Hepatic stellate cell (primary cell): Measurements from ENCODE around the gene DLG1.

Experiments
- DNase-seq: peaks from one replicate; pipeline ENCODE4 v3.0.0; 2011; ENCODE audit warnings: low spot score

Gene DLG1

DNA sequence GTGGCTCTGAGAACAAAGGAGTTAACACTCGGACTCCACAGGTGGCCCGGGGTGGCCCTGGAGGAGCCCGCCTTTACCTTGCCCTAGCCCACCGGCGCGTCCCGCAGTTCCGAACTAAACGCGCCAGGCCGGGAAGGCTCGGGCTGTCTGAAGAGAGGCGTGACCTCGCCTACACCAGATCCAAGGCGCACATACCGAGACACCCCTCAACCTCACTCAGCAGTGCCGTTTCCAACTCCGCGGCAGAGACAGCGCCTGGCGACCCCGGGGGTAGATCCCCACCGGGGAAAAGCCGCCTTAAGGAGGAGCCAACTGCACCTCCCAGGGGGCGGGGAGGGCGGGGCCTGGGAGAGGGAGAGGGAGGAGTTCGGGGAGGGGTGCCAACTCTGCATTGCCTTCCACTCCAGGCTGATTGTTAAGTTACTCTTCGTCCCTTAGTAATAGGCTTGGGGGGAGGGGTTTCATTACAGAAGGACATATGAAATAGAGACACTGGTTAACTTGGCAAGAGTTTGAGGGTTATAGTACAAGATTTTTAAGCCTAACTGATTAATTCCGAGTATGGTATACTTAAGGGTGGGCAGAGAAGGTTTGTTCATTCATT is at the start of gene DLG1:
Gene DLG1, minus strand, starts transcription at position 272 of the 604 bp plus-strand sequence. CDS start 1,408 bp downstream, outside the sequence.
- peak; percentile 86 for DNase-seq

GRCh38 chr3:197348014-197348413 is 49.6 kb upstream of the DLG1 start:
- no peak for DNase-seq

DNA sequence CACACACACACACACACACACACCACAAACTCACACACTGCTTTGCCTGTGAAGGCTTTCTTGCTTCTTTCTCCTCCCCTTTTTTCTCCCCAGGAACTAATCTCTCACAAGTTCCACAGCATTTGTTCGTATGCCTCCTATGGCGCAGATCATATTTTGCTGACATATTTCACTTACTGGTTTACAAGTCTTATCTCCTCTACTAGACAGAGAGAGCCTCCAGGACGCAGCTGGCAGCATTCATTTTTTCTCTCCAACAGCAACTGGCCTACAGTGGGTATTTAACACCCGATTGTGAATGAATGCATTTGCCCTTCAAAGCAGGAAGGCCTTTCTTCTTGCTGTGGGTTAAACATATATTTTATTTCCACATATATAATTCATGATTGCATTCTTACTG is 47.0 kb upstream of the DLG1 start:
- no peak for DNase-seq

DNA sequence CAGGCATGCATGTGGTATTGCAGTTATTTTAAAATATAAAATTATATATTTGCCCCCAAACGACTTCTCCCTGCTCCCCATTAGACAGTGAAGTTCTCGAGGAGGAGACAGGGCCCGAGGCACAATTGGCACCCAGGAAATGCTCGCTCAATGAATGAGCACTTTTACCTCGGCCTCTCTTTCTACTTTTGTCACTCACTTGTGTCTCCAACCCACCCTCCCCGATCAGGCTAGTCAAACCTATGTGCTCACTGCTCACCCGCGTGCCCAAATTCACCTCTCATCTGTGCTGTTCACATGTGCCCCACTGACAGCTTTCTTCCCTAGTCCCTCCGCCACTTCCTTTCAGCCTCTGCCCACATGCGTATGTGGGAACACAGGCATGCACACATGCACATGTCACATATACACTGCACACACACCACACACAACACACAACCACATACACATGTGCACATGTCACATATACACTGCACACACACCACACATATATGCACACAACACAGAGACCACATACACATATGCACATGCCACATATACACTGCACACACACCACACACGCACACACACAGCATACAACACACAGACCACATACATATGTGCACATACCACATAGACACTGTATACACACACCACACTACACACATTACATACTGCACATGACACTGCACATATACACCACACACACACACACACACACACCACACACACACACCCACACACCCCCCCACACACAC is 46.3 kb upstream of the DLG1 start:
- no peak for DNase-seq

- DNase-seq = no peak
Measured at GRCh38 chr3:197343656-197344408, 45.4 kb upstream of the DLG1 start.

- DNase-seq = no peak
Measured at GRCh38 chr3:197343111-197343510, 44.7 kb upstream of the DLG1 start.

- DNase-seq = no peak
Measured at GRCh38 chr3:197340521-197340871, 42.1 kb upstream of the DLG1 start.

- peak; percentile 60 for DNase-seq
Measured at GRCh38 chr3:197339841-197340520, 41.6 kb upstream of the DLG1 start.

GRCh38 chr3:197338586-197338985 is 40.2 kb upstream of the DLG1 start:
- no peak for DNase-seq

DNA sequence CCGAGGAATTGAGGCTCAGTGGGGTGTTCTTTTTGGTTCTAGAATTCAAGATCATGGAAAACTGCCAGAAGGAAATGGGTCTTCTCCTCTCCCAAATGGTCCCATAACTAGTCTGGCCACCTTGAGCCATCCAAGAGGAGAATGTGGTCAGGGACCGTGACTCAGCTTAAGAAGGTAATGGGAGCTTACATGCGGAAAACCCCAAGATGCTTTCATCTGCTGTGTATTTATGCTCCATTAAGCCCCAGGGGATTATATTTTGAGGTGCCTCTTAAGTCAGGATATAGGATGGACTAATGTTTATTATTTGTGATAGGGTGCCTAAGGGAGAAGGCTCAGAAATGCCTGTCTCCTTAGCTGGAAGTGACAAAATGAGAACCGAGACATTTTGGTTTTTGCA is 39.2 kb upstream of the DLG1 start:
- no peak for DNase-seq

DNA sequence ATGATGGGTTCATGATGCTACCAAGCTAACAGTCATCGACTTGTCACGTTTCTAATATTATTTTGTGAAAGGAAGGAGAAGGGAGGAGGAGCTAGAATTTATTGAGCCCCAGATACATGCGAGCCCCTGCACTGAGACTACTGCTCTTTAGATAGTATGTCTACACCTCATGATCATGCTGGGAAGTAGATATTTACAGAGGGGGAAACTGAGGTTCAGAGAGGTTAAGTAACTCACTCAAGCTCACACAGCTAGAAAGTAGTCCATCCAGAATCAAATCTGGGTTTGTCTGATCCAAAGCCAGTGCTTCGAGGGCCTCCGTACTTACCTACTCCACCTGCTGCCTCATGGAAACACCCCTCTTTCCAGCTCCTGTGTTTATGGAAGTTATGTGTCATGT is 38.8 kb upstream of the DLG1 start:
- DNase-seq = no peak

DNA sequence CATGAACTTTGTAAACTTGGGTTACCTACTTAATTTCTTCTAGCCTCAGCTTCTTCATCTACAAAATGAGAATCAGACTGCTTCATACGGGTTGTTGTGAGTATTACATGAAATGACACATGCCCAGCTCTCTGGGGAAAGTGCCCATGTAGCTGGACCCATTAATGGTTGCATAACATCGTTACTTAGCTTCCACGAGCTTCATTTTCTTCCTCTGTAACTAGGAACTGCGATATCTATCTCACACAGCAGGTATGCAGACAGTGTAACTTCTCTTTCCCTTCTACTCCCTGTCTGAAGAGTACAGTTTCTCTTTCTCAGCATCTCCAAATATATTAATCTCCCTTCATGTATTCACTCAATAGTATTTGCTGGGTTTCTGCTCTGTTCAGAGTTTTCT is 37.9 kb upstream of the DLG1 start:
- DNase-seq = no peak

GRCh38 chr3:197335428-197336132 is 37.2 kb upstream of the DLG1 start:
- no peak for DNase-seq

- no peak for DNase-seq
Measured at GRCh38 chr3:197333901-197334639, 35.7 kb upstream of the DLG1 start.

DNA sequence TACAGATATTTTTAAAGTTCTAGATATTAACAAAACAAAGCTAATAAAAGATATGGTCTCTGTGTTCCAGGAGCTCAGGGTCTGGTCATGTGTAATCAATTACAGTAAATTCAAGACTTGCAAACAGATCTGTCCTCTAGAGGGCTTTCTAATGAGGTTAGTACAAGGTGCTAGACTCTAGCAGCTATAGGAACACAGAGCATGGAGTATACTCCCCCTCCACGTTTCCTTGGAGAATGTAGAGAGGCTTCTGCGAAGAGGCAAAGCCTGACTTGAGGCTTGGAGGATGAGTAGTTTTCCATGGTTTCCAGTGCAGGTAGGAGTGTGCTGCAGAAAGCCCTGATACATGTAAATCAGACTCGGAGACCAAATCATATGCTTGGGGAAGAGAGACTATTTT is 32.7 kb upstream of the DLG1 start:
- no peak for DNase-seq

DNA sequence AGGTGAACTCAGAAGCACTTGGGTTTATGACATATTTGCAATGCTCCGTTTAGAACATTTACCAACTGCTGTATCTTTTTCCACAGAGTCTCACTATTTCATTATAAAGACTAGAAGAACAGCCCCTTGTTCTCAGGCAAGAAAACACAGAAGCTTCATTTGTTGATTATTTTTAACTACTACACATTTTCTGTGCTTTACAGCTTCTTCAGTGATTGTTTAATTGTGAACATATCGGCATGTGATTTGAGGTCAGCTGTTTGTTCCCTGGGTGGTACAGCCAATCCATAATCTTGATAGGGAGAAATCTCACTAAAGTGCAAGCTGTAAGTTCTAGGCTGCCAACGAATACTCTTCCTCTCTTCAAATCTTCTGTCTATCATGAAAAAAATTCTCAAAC is 31.0 kb upstream of the DLG1 start:
- no peak for DNase-seq

GRCh38 chr3:197328198-197328597 is 29.8 kb upstream of the DLG1 start:
- DNase-seq = no peak

- DNase-seq = no peak
Measured at GRCh38 chr3:197327701-197328100, 29.3 kb upstream of the DLG1 start.

DNA sequence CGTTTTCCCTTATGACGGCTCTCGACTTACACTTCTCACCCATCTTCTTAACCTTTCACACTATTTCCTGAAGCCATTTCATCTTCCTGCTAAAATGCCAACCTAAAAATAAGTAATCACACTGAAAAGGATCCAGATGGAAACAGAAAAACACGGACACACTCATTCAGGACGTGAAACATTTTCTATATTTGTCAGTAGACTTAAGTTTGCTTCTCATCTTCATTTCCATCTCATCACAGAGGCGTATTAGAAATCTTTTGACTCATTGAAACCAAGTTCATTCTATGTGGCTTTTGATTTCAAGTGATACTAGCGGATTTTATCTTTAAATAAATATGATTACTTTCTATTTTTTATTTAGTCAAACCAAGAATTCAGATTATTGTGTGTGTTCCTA is 27.4 kb upstream of the DLG1 start:
- no peak for DNase-seq

DNA sequence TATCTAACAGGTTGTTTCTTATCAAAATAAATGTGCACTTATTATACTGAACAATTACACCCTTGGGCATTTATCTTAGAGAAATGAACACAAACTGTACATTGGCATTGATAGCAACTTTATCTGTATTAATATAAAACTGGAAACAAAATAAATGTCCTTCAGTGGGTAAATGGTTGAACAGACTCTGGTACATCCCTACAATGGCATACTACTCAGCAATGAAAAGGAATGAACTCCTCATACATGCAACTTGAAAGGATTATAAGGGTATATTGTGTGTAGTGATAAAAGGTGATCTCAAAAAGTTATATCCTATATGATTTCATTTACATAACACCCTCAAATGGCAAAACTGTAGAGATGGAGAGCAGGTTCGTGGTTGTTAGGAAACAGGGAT is 23.7 kb upstream of the DLG1 start:
- DNase-seq = no peak

DNA sequence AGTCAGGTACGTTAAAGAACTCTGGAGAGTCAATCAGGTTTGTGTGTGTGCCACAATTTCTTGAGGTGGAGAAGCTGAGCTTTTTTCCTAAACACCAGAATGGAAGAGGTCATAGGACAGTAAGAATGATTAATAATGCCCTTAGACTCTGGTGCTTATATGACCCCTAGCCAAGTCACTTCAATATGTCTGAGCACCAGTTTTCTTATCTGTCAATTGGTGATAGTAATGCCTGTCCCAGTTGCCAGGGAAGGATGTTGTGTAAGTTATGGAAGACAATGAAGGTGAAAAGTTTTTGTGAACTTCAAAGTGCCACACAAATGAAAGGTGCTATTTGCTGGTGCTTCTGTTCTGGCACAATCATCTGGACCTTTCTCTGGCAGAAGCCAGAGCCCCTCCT is 22.2 kb upstream of the DLG1 start:
- DNase-seq = no peak
